Neural cell (in vitro differentiated cells): ENCODE results near the gene FOXRED1. TPM values are rescaled to one million over a fixed set of nuclear protein-coding genes. Genes with fewer than 3 reads are reported as not detected.
"Not testable (repeated sequence)": the region's sequence is repeated elsewhere in the genome, so short reads cannot be mapped to it uniquely, and the experiment has no call there.

Experiments used
- H2AFZ ChIP-seq: fragments of 200-600, 300-800 bp; sonication (generic), shearing (Covaris generic); 2 replicates; pipeline ENCODE4 v1.6.0; 2014; ENCODE audit warnings: low read depth, mild to moderate bottlenecking, antibody characterized with exemption, low read length, moderate library complexity
- H3F3A ChIP-seq: fragments of 200-600 bp; shearing (Covaris generic); 2 replicates; pipeline ENCODE4 v1.6.1; 2016; ENCODE audit warnings: mild to moderate bottlenecking, moderate library complexity, mixed read lengths, antibody characterized with exemption, low read length; ENCODE audit not compliant: insufficient read depth, poor library complexity, severe bottlenecking
- H3K27ac ChIP-seq: fragments of 200-600, 300-800 bp; sonication (generic), shearing (Covaris generic); 2 replicates; pipeline ENCODE4 v1.5.1; 2014; ENCODE audit warnings: mild to moderate bottlenecking, low read length, moderate library complexity
- H3K27me3 ChIP-seq: fragments of 300-800, 200-600 bp; sonication (generic), shearing (Covaris generic); 2 replicates; pipeline ENCODE4 v1.6.0; 2014; ENCODE audit warnings: mild to moderate bottlenecking, low read depth, low read length, moderate library complexity; ENCODE audit not compliant: insufficient read depth
- H3K36me3 ChIP-seq: fragments of 300-800, 200-600 bp; sonication (generic), shearing (Covaris generic); 2 replicates; pipeline ENCODE4 v1.5.1; 2014; ENCODE audit warnings: mild to moderate bottlenecking, antibody characterized with exemption, low read length, moderate library complexity; ENCODE audit not compliant: insufficient read depth
- H3K4me2 ChIP-seq: fragments of 300-800, 200-600 bp; sonication (generic), shearing (Covaris generic); 2 replicates; pipeline ENCODE4 v1.6.0; 2014; ENCODE audit warnings: mild to moderate bottlenecking, low read length
- H3K4me3 ChIP-seq: fragments of 300-800, 200-600 bp; sonication (generic), shearing (Covaris generic); 2 replicates; pipeline ENCODE4 v1.5.1; 2014; ENCODE audit warnings: mild to moderate bottlenecking, low read length, moderate library complexity
- H3K79me2 ChIP-seq: fragments of 200-600 bp; shearing (Covaris generic); replicated peaks from 2 replicates; pipeline ENCODE4 v1.6.0; 2014; ENCODE audit warnings: mild to moderate bottlenecking, low read length, moderate library complexity; ENCODE audit not compliant: insufficient read depth
- H3K9ac ChIP-seq: fragments of 300-800, 200-600 bp; sonication (generic), shearing (Covaris generic); 2 replicates; pipeline ENCODE4 v1.6.1; 2016; ENCODE audit warnings: mild to moderate bottlenecking, low read length, mixed read lengths
- H3K9me2 ChIP-seq: fragments of 200-600 bp; shearing (Covaris generic); 2 replicates; pipeline ENCODE4 v1.6.1; 2016; ENCODE audit warnings: mild to moderate bottlenecking, low read length, mixed read lengths; ENCODE audit not compliant: insufficient read depth
- H3K9me3 ChIP-seq: fragments of 200-600, 300-800 bp; sonication (generic), shearing (Covaris generic); 2 replicates; pipeline ENCODE4 v1.6.1; 2016; ENCODE audit warnings: mild to moderate bottlenecking, mixed run types, low read length, moderate library complexity, mixed read lengths
- H4K20me1 ChIP-seq: fragments of 200-600 bp; shearing (Covaris generic); 2 replicates; pipeline ENCODE4 v1.6.1; 2016; ENCODE audit warnings: mild to moderate bottlenecking, mixed run types; ENCODE audit not compliant: insufficient read depth
- EP300 ChIP-seq: fragments of 450-650 bp; conservative IDR thresholded peaks from 2 replicates; pipeline ENCODE4 v1.6.1; 2014; ENCODE audit warnings: antibody characterized with exemption, mild to moderate bottlenecking, moderate library complexity; ENCODE audit not compliant: poor library complexity, severe bottlenecking
- EZH2 ChIP-seq: fragments of 200-600, 300-800 bp; shearing (Covaris generic), sonication (generic); IDR thresholded peaks from 2 replicates; pipeline ENCODE4 v1.6.1; 2014; ENCODE audit warnings: antibody characterized with exemption, low read length, borderline replicate concordance, mild to moderate bottlenecking; ENCODE audit not compliant: insufficient read depth, poor library complexity, severe bottlenecking
- MXI1 ChIP-seq: fragments of 450-650 bp; conservative IDR thresholded peaks from 2 replicates; pipeline ENCODE4 v1.6.1; 2014; ENCODE audit warnings: antibody characterized with exemption, mild to moderate bottlenecking; ENCODE audit not compliant: poor library complexity, severe bottlenecking
- POLR2AphosphoS5 ChIP-seq: IDR thresholded peaks from 2 replicates; pipeline ENCODE4 v1.6.1; 2012
- RAD21 ChIP-seq: fragments of 450-650 bp; conservative IDR thresholded peaks from 2 replicates; pipeline ENCODE4 v1.6.1; 2014; ENCODE audit warnings: antibody characterized with exemption, mild to moderate bottlenecking, moderate library complexity
- SMC3 ChIP-seq: fragments of 450-650 bp; conservative IDR thresholded peaks from 2 replicates; pipeline ENCODE4 v1.6.1; 2014; ENCODE audit warnings: antibody characterized with exemption, mild to moderate bottlenecking, moderate library complexity; ENCODE audit not compliant: poor library complexity
- TAF1 ChIP-seq: IDR thresholded peaks from 2 replicates; pipeline ENCODE4 v1.6.1; 2012; ENCODE audit warnings: low read depth
- polyA plus RNA-seq: library from polyadenylated mRNA; depleted of rRNA; stranded (reverse); fragments of >200 nt; gene quantifications from 2 replicates; pipeline ENCODE4 v1.2.3, GENCODE V29; 2014
- TF ChIP-seq, protein P1 (sequence below): fragments of 450-650 bp; IDR thresholded peaks from 2 replicates; pipeline ENCODE4 v1.5.1; 2014; ENCODE audit warnings: antibody characterized with exemption, mild to moderate bottlenecking, moderate library complexity; ENCODE audit not compliant: poor library complexity, severe bottlenecking
- TF ChIP-seq, protein P2 (sequence below): IDR thresholded peaks from 2 replicates; pipeline ENCODE4 v1.6.1; 2012; ENCODE audit warnings: borderline replicate concordance

The FOXRED1 gene
- polyA plus RNA-seq, 1 donor from 2014 or later: 77.3 TPM

DNA sequence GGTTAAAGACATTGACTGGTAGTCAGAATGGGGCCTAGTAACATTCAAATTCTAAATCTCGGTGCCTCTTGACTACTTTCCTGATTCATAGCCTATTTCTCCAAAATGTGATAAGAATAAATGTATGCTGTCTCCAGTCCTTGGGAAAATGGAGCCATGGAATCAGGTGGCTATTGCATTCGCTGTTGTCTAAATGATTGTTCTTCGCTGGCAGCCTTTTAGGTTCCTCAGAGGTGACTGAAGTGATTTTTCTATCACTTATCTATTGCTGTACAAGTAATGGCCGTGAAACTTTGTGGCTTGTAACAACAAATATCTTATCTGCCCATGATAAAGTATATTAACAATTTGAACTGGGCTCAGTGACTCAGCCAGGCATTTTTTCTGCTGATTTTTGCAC is 15.7 kb upstream of the FOXRED1 start:
- Histone ChIP-seq H3K4me3 (no peak overlapping the region), H3K9me3 (no peaks in the 10 kb centered on the region), H3F3A (no peaks in the 10 kb centered on the region), H3K9me2 (no peaks in the 10 kb centered on the region), H3K36me3 (peaks cover 13% of the 10 kb centered on the region), H3K9ac (no peak overlapping the region), H3K4me2 (no peak overlapping the region), H3K79me2 (no peaks in the 10 kb centered on the region), H3K27me3 (no peaks in the 10 kb centered on the region), H4K20me1 (no peaks in the 10 kb centered on the region), H3K27ac (no peak overlapping the region), H2AFZ (no peak overlapping the region)
- TF ChIP-seq SMC3 (no peak), RAD21 (no peak), EZH2 (no peak), POLR2AphosphoS5 (no peak), MXI1 (no peak), EP300 (no peak), TAF1 (no peak)
- TF ChIP-seq, protein P1, sequence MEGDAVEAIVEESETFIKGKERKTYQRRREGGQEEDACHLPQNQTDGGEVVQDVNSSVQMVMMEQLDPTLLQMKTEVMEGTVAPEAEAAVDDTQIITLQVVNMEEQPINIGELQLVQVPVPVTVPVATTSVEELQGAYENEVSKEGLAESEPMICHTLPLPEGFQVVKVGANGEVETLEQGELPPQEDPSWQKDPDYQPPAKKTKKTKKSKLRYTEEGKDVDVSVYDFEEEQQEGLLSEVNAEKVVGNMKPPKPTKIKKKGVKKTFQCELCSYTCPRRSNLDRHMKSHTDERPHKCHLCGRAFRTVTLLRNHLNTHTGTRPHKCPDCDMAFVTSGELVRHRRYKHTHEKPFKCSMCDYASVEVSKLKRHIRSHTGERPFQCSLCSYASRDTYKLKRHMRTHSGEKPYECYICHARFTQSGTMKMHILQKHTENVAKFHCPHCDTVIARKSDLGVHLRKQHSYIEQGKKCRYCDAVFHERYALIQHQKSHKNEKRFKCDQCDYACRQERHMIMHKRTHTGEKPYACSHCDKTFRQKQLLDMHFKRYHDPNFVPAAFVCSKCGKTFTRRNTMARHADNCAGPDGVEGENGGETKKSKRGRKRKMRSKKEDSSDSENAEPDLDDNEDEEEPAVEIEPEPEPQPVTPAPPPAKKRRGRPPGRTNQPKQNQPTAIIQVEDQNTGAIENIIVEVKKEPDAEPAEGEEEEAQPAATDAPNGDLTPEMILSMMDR: no peak
- TF ChIP-seq, protein P2, sequence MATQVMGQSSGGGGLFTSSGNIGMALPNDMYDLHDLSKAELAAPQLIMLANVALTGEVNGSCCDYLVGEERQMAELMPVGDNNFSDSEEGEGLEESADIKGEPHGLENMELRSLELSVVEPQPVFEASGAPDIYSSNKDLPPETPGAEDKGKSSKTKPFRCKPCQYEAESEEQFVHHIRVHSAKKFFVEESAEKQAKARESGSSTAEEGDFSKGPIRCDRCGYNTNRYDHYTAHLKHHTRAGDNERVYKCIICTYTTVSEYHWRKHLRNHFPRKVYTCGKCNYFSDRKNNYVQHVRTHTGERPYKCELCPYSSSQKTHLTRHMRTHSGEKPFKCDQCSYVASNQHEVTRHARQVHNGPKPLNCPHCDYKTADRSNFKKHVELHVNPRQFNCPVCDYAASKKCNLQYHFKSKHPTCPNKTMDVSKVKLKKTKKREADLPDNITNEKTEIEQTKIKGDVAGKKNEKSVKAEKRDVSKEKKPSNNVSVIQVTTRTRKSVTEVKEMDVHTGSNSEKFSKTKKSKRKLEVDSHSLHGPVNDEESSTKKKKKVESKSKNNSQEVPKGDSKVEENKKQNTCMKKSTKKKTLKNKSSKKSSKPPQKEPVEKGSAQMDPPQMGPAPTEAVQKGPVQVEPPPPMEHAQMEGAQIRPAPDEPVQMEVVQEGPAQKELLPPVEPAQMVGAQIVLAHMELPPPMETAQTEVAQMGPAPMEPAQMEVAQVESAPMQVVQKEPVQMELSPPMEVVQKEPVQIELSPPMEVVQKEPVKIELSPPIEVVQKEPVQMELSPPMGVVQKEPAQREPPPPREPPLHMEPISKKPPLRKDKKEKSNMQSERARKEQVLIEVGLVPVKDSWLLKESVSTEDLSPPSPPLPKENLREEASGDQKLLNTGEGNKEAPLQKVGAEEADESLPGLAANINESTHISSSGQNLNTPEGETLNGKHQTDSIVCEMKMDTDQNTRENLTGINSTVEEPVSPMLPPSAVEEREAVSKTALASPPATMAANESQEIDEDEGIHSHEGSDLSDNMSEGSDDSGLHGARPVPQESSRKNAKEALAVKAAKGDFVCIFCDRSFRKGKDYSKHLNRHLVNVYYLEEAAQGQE: no peak

DNA sequence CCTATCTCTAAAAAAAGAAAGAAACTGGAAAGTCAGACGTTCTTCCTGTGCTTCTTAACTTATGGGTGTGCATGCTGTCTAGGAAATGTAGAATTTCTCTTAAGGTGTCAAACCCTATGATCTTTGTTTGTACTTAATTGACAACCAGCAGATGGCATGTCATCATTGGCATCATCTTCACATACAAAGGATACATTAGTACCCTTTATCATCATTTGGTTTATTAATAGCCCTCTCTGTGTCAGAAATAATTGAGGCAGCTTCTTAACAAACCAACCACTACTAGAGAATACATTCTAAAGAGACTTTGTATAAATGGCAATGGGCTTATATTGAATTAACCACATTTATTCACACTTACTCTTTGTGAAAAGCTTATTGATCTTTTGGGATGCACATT is 14.1 kb upstream of the FOXRED1 start:
- H2AFZ ChIP-seq: no peak overlapping the region
- H3K4me2 ChIP-seq: no peak overlapping the region
- H3K9ac ChIP-seq: no peak overlapping the region
- H3K9me2 ChIP-seq: no peaks in the 10 kb centered on the region
- no peaks in the 10 kb centered on the region for H3K9me3 ChIP-seq
- no peaks in the 10 kb centered on the region for H3K79me2 ChIP-seq
- no peak overlapping the region for H3K27ac ChIP-seq
- H3K4me3 ChIP-seq: no peak overlapping the region
- H4K20me1 ChIP-seq: no peaks in the 10 kb centered on the region
- no peaks in the 10 kb centered on the region for H3K27me3 ChIP-seq
- no peaks in the 10 kb centered on the region for H3F3A ChIP-seq
- H3K36me3 ChIP-seq: peaks cover 19% of the 10 kb centered on the region
- TF ChIP-seq, protein P2: no peak
- TF ChIP-seq, protein P1: no peak
- TF ChIP-seq TAF1 (no peak), EZH2 (no peak), RAD21 (no peak), EP300 (no peak), SMC3 (no peak), MXI1 (no peak), POLR2AphosphoS5 (no peak)

DNA sequence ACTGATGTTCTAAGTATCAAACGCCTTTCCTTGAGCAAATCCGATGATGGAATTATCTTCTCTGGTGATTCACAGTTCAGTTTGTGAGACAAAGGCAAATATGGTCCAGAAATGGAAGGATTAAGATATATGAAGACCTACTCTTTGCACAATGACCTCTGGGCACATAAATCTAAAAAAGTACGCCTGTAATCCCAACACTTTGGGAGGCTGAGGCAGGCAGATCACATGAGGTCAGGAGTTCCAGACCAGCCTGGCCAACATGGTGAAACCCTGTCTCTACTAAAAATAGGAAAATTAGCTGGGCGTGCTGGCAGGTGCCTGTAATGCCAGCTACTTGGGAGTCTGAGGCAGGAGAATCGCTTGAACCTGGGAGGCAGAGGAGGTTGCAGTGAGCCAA is 13.4 kb upstream of the FOXRED1 start:
- not testable (repeated sequence) for H3K4me3 ChIP-seq, H3K27me3 ChIP-seq, H3K9me3 ChIP-seq, H3K79me2 ChIP-seq, H3K9me2 ChIP-seq, H2AFZ ChIP-seq, H3F3A ChIP-seq, H3K4me2 ChIP-seq, H3K27ac ChIP-seq, H4K20me1 ChIP-seq, H3K9ac ChIP-seq
- peaks cover 19% of the 10 kb centered on the region for H3K36me3 ChIP-seq
